LNCAP (cell line): Measurements from ENCODE around the gene GRID1.

Experiments
- TF ChIP-seq, protein P1 (sequence below): fragments of 450-650 bp; IDR thresholded peaks from 2 replicates; pipeline ENCODE4 v1.5.1; 2017; ENCODE audit warnings: mild to moderate bottlenecking

Gene GRID1

GRCh38 chr10:86019141-86019540, 347.5 kb downstream of the GRID1 start:
- TF ChIP-seq, protein P1, sequence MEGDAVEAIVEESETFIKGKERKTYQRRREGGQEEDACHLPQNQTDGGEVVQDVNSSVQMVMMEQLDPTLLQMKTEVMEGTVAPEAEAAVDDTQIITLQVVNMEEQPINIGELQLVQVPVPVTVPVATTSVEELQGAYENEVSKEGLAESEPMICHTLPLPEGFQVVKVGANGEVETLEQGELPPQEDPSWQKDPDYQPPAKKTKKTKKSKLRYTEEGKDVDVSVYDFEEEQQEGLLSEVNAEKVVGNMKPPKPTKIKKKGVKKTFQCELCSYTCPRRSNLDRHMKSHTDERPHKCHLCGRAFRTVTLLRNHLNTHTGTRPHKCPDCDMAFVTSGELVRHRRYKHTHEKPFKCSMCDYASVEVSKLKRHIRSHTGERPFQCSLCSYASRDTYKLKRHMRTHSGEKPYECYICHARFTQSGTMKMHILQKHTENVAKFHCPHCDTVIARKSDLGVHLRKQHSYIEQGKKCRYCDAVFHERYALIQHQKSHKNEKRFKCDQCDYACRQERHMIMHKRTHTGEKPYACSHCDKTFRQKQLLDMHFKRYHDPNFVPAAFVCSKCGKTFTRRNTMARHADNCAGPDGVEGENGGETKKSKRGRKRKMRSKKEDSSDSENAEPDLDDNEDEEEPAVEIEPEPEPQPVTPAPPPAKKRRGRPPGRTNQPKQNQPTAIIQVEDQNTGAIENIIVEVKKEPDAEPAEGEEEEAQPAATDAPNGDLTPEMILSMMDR = no peak

- TF ChIP-seq, protein P1 = no peak
Observed at GRCh38 chr10:86018735-86019058, 347.9 kb downstream of the GRID1 start.

GRCh38 chr10:86017841-86018734, 348.5 kb downstream of the GRID1 start:
- TF ChIP-seq, protein P1 = no peak

DNA sequence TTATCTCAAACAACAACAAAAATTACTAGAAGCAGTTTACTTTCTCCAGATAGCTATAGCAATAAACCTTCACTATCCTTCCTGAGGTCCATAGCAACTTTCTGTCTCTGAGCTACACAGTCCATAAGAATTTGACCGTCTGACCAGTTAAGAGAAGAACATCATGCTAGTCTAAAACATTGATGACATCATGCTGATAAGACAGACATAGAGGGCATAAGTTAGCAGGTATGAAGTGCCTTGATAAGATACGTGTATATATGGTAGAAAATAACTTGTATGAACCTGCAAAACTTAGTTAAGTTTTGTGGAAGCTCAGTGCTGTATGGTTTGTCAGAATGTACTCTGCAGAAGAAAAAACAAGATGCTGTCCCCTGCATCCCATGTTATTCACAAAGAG, 353.0 kb downstream of the GRID1 start:
- TF ChIP-seq, protein P1 = no peak

DNA sequence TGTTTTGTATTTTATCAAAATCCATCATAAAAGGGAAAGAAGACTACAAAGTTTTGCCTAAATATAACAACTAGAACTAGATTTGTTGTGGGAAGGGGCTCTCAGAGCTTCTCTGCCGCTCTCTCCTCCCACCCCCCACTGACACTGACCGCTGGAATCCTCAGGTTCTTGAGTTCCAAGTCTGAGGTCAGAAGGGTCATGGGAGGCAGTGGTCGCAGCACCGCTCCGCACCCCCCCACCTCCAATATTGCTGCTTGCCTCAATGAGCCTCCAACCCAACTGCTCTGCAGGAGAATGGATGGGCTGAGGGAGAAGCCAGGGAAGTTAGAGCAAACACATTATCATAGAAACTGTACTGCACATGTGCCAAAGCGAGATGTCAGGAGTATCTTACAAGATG, 359.4 kb downstream of the GRID1 start:
- TF ChIP-seq, protein P1 = no peak

GRCh38 chr10:86004337-86004736, 362.3 kb downstream of the GRID1 start:
- TF ChIP-seq, protein P1 = no peak

GRCh38 chr10:86003201-86003621, 363.4 kb downstream of the GRID1 start:
- TF ChIP-seq, protein P1 = no peak
